HUDEP-2 (cell line): ENCODE measurements around the gene GOLGA7B.

Source experiments
- DNase-seq, 76 experiments: peaks; one replicate each; lab custom pipeline; 2025; ENCODE audit not compliant: unreplicated experiment in 76 of 76; lab: John Stamatoyannopoulos, UW

The GOLGA7B gene

GRCh38 chr10:97915346-97916131 is 65.9 kb downstream of the GOLGA7B start:
- no peak for DNase-seq

GRCh38 chr10:97916586-97916985 is 66.9 kb downstream of the GOLGA7B start:
- DNase-seq = no peak

GRCh38 chr10:97919012-97919411 is 69.4 kb downstream of the GOLGA7B start:
- DNase-seq = no peak

DNA sequence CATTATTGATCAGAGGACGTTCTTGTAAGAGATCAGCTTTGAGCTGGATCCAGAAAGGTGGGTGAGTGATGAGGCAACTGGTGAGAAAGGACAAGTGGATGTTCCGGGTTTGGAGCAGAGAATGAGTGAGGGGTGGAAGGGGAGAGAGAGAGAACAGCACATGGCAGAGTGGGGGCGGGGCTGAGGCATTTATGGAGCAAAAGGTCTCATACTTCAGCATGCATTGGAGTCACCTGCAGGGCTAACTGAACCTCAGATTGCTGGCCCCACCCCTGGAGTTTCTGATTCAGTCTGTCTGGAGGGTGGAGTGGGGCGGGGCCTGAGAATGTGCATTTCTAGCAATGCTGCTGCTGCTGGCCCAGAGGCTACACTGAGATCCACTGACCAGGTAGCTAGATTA is 71.2 kb downstream of the GOLGA7B start:
- no peak for DNase-seq
